HG02623 (cell line): ENCODE results near the gene APOC4.
"Not testable (repeated sequence)": the region's sequence is repeated elsewhere in the genome, so short reads cannot be mapped to it uniquely, and the experiment has no call there.

Source experiments
- ATAC-seq: cut with Tn5 transposase; IDR thresholded peaks from one replicate; pipeline ENCODE4 v1.9.1; 2021; ENCODE audit warnings: moderate library complexity; ENCODE audit not compliant: unreplicated experiment

Gene APOC4

DNA sequence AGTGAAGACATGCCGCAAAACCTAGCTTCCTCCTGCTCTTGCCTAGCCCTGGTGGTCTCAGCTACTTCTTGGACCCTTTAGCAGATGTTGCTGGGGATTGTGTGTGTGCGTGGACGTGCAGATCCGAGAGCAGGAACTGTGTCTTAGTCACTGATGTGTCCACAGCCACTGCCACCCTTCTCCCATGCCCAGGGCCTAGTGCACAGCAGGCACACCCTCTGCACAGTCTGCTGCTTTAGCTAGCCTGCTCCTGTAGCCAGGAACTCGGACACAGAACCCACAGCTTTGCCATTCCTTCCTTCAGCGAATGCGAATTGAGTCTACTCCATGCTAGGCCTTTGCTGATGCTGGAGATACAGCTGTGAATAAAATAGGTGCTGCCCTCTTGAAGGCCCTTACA lies 15.5 kb downstream of the APOC4 start:
- ATAC-seq: no peak

GRCh38 chr19:44958090-44958489 lies 16.1 kb downstream of the APOC4 start:
- no peak for ATAC-seq

- no peak for ATAC-seq
These were observed 17.7 kb downstream of the APOC4 start for GRCh38 chr19:44959691-44960090.

DNA sequence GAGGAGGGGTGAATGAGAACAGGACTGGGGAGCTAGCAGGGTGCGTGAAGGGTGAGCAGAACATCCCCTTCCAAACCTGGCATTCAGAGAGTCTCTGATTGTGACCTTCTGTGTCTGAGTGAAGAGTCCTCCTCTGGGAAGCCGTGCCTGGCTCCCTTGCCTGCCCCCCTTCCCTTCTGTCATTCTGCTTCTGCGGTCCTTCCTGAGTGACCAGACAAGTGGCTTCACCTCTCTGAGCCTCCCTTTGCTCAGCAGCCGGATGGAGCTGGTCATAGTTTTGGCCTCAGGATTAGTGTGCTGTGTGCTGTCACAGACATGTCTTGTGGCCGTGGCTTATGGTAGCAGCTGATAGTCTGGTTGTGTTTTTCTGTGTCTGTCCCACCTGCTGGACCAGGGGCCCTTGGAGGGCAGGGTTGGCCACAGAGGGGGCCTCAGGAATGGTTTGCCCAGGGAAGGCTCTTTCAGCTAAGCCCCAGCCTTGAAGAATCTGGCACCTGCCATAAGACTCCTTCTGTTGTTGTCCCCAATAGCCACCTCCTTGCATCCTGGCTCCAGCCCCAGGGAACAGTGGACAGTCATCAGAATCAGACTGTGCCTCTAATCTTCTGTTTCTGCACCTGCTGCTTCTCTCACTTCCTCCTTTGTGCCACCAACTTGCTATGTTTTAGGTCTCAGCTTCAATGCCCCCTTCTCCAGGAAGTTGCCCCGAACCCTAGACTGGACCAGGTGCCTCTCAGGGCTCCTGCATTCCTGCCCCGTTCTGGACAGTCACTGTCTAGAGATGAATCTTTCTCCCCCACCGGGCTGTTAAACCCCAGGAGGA lies 19.1 kb downstream of the APOC4 start:
- ATAC-seq: no peak

- ATAC-seq: no peak
These were observed 19.8 kb downstream of the APOC4 start for GRCh38 chr19:44961821-44962220.

GRCh38 chr19:44968118-44968517 lies 26.1 kb downstream of the APOC4 start:
- ATAC-seq: no peak

GRCh38 chr19:44968670-44969069 lies 26.6 kb downstream of the APOC4 start:
- no peak for ATAC-seq

GRCh38 chr19:44969437-44969836 lies 27.4 kb downstream of the APOC4 start:
- no peak for ATAC-seq

GRCh38 chr19:44971451-44971850 lies 29.4 kb downstream of the APOC4 start:
- not testable (repeated sequence) for ATAC-seq

GRCh38 chr19:44972802-44973201 lies 30.8 kb downstream of the APOC4 start:
- ATAC-seq: no peak

DNA sequence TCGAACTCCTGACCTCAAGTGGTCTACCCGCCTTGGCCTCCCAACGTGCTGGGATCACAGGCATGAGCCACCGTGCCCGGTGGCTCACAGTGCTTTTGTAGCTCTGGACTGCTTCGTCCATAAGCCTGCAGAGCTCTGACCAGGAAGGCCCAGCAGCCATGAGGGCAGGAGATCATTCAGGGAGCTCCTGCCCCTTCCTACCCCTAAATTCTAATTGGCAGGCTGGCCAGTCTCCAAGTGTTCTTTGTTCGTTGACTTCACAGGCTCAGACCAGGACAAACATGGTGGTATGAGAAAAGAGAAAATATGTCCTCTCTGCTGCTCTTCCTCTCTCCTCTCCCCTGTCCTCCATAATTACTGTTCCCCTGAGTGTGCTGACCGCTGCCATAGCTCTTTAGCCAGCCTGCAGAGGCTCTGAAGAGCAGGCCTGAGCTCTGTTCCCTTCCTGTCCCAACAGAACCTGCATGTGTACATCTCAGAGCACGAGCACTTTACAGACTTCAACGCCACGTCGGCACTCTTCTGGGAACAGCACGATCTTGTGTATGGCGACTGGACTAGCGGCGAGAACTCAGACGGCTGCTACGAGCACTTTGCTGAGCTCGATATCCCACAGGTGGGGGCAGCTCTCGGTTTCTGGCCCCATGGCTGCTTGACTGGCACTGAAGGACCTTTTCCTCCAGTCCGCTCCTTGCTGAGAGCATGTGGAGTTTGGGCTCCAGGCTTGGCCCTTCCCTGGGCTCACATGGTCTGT lies 32.1 kb downstream of the APOC4 start:
- ATAC-seq: no peak

DNA sequence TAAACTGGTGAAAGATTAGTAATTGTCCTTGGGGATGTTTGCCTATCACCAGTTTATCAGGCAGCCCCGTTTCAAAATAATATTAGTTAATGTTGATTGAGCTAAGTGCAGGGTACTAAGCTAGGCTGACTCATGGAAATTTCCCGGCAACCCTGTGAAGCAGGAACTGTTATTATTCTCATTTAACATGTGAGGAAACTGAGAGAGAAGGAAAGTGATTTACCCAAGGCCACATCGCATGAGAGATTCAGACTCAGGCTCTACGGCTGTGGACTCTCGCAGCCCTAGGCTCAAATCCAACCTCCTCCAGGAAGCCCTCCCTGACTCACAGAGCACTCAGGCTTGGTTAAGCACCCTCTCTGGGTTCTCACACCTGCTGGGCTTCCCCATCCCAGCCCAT lies 32.8 kb downstream of the APOC4 start:
- no peak for ATAC-seq

DNA sequence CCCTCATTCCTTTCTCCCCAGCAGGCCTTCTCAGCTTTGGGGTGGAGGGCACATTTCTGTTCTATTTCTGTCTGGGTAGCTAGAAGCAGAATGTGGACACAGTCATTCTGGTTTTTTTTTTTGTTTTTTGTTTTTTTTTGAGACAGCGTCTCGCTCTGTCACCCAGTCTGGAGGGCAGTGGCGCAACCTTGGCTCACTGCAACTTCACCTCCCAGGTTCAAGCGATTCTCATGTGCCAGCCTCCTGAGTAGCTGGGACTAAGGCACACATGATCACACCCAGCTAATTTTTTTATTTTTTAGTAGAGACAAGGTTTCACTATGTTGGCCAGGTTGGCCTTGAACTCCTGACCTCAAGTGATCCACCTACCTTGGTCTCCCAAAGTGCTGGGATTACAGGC lies 33.4 kb downstream of the APOC4 start:
- ATAC-seq: no peak

DNA sequence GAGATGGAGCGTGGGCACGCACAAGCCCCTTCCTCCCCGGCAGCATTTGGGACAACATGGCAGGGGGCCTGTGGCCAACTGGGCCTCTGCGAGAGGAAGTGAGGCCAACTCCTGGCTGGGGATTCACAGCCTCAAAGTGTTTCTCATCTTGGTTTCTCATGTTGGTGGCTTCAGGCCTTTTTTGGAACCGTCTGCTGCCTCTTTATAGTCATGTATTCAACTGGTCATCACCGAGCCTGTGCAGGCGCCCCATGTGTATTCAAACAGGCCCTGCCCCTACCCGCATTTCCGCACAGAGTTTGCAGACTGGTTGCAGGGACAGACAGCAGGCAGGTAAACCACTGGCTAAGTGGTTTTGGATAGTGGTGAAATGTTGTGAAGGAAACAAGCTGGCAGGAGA lies 42.0 kb downstream of the APOC4 start:
- ATAC-seq: no peak

DNA sequence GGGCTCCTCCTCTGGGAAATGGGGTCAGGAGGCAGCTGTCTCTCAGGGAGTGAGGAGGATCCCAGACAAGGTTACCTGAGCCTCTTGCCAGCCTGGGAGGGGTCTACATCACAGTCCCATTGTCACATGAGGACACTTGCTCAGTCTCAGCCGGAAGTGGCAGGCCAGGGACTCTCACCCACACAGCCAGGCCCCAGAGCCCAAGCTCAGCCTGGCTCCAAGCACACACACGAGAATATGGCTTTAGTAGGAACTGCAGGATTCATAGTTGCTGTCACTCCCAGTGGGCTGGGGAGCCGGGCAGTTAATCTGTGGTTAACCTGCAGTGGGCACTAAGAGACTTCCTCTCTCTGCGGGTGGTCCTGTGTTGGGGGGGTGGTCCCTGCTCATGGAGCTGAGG lies 43.4 kb downstream of the APOC4 start:
- ATAC-seq: no peak

- no peak for ATAC-seq
These were observed 44.4 kb downstream of the APOC4 start for GRCh38 chr19:44986389-44986788.

DNA sequence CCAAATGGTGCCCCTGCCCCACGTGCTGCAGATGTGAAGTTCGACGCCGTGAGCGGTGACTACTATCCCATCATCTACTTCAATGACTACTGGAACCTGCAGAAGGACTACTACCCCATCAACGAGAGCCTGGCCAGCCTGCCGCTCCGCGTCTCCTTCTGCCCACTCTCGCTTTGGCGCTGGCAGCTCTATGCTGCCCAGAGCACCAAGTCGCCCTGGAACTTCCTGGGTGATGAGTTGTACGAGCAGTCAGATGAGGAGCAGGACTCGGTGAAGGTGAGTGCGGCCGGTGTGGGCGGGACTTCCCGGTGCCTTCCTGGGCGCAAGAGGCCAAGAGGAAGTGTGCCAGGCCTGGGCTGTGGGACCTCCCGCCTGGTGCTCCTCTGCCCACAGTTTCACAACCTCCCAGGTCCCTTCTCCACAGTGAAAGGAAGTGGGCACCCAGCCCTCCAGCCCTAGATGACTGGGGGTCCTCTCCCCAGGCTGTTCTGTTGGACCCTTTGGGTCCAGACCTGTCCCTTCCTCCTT lies 45.2 kb downstream of the APOC4 start:
- no peak for ATAC-seq

- ATAC-seq: no peak
These were observed 46.2 kb downstream of the APOC4 start for GRCh38 chr19:44988273-44988672.

- no peak for ATAC-seq
These were observed 47.0 kb downstream of the APOC4 start for GRCh38 chr19:44988896-44989556.

- ATAC-seq: no peak
These were observed 48.4 kb downstream of the APOC4 start for GRCh38 chr19:44990459-44990858.

- no peak for ATAC-seq
These were observed 48.9 kb downstream of the APOC4 start for GRCh38 chr19:44990966-44991365.
